ENCODE measurements around the gene UBE2B.
A peak's percentile ranks its signal among the peaks of the same experiment; 100 is the strongest.
"Not testable (repeated sequence)": the region's sequence is repeated elsewhere in the genome, so short reads cannot be mapped to it uniquely, and the experiment has no call there.

Gene UBE2B

GRCh38 chr5:134371834-134372340 lies 518 bp downstream of the UBE2B start:
- Histone ChIP-seq H3K27me3 (ENCODE audit: control insufficient read depth, insufficient read depth, low read length) (no peaks in the 10 kb centered on the region), H3K36me3 (ENCODE audit: insufficient read depth, low read length) (peaks cover 18% of the 10 kb centered on the region), H3K4me3 (ENCODE audit: low read length) (peak overlapping the region; percentile 98), H3K4me1 (ENCODE audit: control insufficient read depth, insufficient read depth, low read length) (peaks cover 13% of the 10 kb centered on the region), H3K9ac (ENCODE audit: low read depth, low read length) (peak overlapping the region; percentile 99), H3K4me2 (ENCODE audit: low read length) (peak overlapping the region; percentile 89), H3K9me3 (replicated peaks; ENCODE audit: low read length) (no peaks in the 10 kb centered on the region)

- H3K36me3 ChIP-seq (ENCODE audit: insufficient read depth, low read length) = peaks cover 34% of the 10 kb centered on the region
- peak overlapping the region; percentile 89 for H3K4me2 ChIP-seq (ENCODE audit: low read length)
- not testable (repeated sequence) for H3K9me3 ChIP-seq (replicated peaks; ENCODE audit: low read length); H3K9ac ChIP-seq (ENCODE audit: low read depth, low read length); H3K4me1 ChIP-seq (ENCODE audit: control insufficient read depth, insufficient read depth, low read length); H3K4me3 ChIP-seq (ENCODE audit: low read length); H3K27me3 ChIP-seq (ENCODE audit: control insufficient read depth, insufficient read depth, low read length)
Observed at GRCh38 chr5:134373633-134374032, 2.3 kb downstream of the UBE2B start.

- Histone ChIP-seq H3K36me3 (ENCODE audit: insufficient read depth, low read length) (peaks cover 34% of the 10 kb centered on the region), H3K4me1 (ENCODE audit: control insufficient read depth, insufficient read depth, low read length) (peaks cover 9% of the 10 kb centered on the region), H3K9ac (ENCODE audit: low read depth, low read length) (no peak overlapping the region), H3K4me3 (ENCODE audit: low read length) (no peak overlapping the region), H3K9me3 (replicated peaks; ENCODE audit: low read length) (no peaks in the 10 kb centered on the region), H3K4me2 (ENCODE audit: low read length) (peak overlapping the region; percentile 8), H3K27me3 (ENCODE audit: control insufficient read depth, insufficient read depth, low read length) (no peaks in the 10 kb centered on the region)
Observed at GRCh38 chr5:134374232-134374631, 2.9 kb downstream of the UBE2B start.

GRCh38 chr5:134380346-134380745 lies 9.0 kb downstream of the UBE2B start:
- Histone ChIP-seq H3K9ac (ENCODE audit: low read depth, low read length) (no peak overlapping the region), H3K4me1 (ENCODE audit: control insufficient read depth, insufficient read depth, low read length) (no peaks in the 10 kb centered on the region), H3K9me3 (replicated peaks; ENCODE audit: low read length) (no peaks in the 10 kb centered on the region), H3K4me2 (ENCODE audit: low read length) (no peak overlapping the region), H3K36me3 (ENCODE audit: insufficient read depth, low read length) (peaks cover 70% of the 10 kb centered on the region), H3K4me3 (ENCODE audit: low read length) (no peak overlapping the region), H3K27me3 (ENCODE audit: control insufficient read depth, insufficient read depth, low read length) (no peaks in the 10 kb centered on the region)

- peaks cover 59% of the 10 kb centered on the region for H3K36me3 ChIP-seq (ENCODE audit: insufficient read depth, low read length)
- H3K4me3 ChIP-seq (ENCODE audit: low read length); H3K4me1 ChIP-seq (ENCODE audit: control insufficient read depth, insufficient read depth, low read length); H3K4me2 ChIP-seq (ENCODE audit: low read length); H3K9ac ChIP-seq (ENCODE audit: low read depth, low read length); H3K9me3 ChIP-seq (replicated peaks; ENCODE audit: low read length); H3K27me3 ChIP-seq (ENCODE audit: control insufficient read depth, insufficient read depth, low read length): not testable (repeated sequence)
Observed at GRCh38 chr5:134382204-134382603, 10.8 kb downstream of the UBE2B start.

GRCh38 chr5:134383980-134384697 lies 12.8 kb downstream of the UBE2B start:
- Histone ChIP-seq H3K4me2 (ENCODE audit: low read length) (no peak overlapping the region), H3K9me3 (replicated peaks; ENCODE audit: low read length) (no peaks in the 10 kb centered on the region), H3K4me3 (ENCODE audit: low read length) (no peak overlapping the region), H3K4me1 (ENCODE audit: control insufficient read depth, insufficient read depth, low read length) (no peaks in the 10 kb centered on the region), H3K9ac (ENCODE audit: low read depth, low read length) (no peak overlapping the region), H3K27me3 (ENCODE audit: control insufficient read depth, insufficient read depth, low read length) (no peaks in the 10 kb centered on the region), H3K36me3 (ENCODE audit: insufficient read depth, low read length) (peaks cover 61% of the 10 kb centered on the region)

GRCh38 chr5:134387443-134387842 lies 16.1 kb downstream of the UBE2B start:
- Histone ChIP-seq H3K4me3 (ENCODE audit: low read length) (no peak overlapping the region), H3K9me3 (replicated peaks; ENCODE audit: low read length) (no peaks in the 10 kb centered on the region), H3K4me1 (ENCODE audit: control insufficient read depth, insufficient read depth, low read length) (peaks cover 3% of the 10 kb centered on the region), H3K9ac (ENCODE audit: low read depth, low read length) (no peak overlapping the region), H3K4me2 (ENCODE audit: low read length) (no peak overlapping the region), H3K36me3 (ENCODE audit: insufficient read depth, low read length) (peaks cover 64% of the 10 kb centered on the region), H3K27me3 (ENCODE audit: control insufficient read depth, insufficient read depth, low read length) (no peaks in the 10 kb centered on the region)

GRCh38 chr5:134392301-134392700 lies 20.9 kb downstream of the UBE2B start:
- Histone ChIP-seq H3K36me3 (ENCODE audit: insufficient read depth, low read length) (peaks cover 82% of the 10 kb centered on the region), H3K4me1 (ENCODE audit: control insufficient read depth, insufficient read depth, low read length) (peaks cover 6% of the 10 kb centered on the region), H3K9ac (ENCODE audit: low read depth, low read length) (no peak overlapping the region), H3K9me3 (replicated peaks; ENCODE audit: low read length) (no peaks in the 10 kb centered on the region), H3K27me3 (ENCODE audit: control insufficient read depth, insufficient read depth, low read length) (no peaks in the 10 kb centered on the region), H3K4me2 (ENCODE audit: low read length) (no peak overlapping the region), H3K4me3 (ENCODE audit: low read length) (no peak overlapping the region)

- no peaks in the 10 kb centered on the region for H3K9me3 ChIP-seq (replicated peaks; ENCODE audit: low read length)
- H3K9ac ChIP-seq (ENCODE audit: low read depth, low read length) = no peak overlapping the region
- H3K4me3 ChIP-seq (ENCODE audit: low read length) = no peak overlapping the region
- no peaks in the 10 kb centered on the region for H3K27me3 ChIP-seq (ENCODE audit: control insufficient read depth, insufficient read depth, low read length)
- peaks cover 6% of the 10 kb centered on the region for H3K4me1 ChIP-seq (ENCODE audit: control insufficient read depth, insufficient read depth, low read length)
- peaks cover 80% of the 10 kb centered on the region for H3K36me3 ChIP-seq (ENCODE audit: insufficient read depth, low read length)
- H3K4me2 ChIP-seq (ENCODE audit: low read length) = no peak overlapping the region
Observed at GRCh38 chr5:134394932-134395331, 23.6 kb downstream of the UBE2B start.

- H3K4me3 ChIP-seq (ENCODE audit: low read length) = no peak overlapping the region
- no peaks in the 10 kb centered on the region for H3K9me3 ChIP-seq (replicated peaks; ENCODE audit: low read length)
- no peak overlapping the region for H3K4me2 ChIP-seq (ENCODE audit: low read length)
- H3K36me3 ChIP-seq (ENCODE audit: insufficient read depth, low read length) = peaks cover 67% of the 10 kb centered on the region
- H3K27me3 ChIP-seq (ENCODE audit: control insufficient read depth, insufficient read depth, low read length) = no peaks in the 10 kb centered on the region
- H3K9ac ChIP-seq (ENCODE audit: low read depth, low read length) = no peak overlapping the region
- H3K4me1 ChIP-seq (ENCODE audit: control insufficient read depth, insufficient read depth, low read length) = peaks cover 6% of the 10 kb centered on the region
Observed at GRCh38 chr5:134396274-134396673, 24.9 kb downstream of the UBE2B start.

- Histone ChIP-seq H3K4me2 (ENCODE audit: low read length) (no peak overlapping the region), H3K4me3 (ENCODE audit: low read length) (no peak overlapping the region), H3K4me1 (ENCODE audit: control insufficient read depth, insufficient read depth, low read length) (peaks cover 3% of the 10 kb centered on the region), H3K9ac (ENCODE audit: low read depth, low read length) (no peak overlapping the region), H3K9me3 (replicated peaks; ENCODE audit: low read length) (no peaks in the 10 kb centered on the region), H3K27me3 (ENCODE audit: control insufficient read depth, insufficient read depth, low read length) (no peaks in the 10 kb centered on the region), H3K36me3 (ENCODE audit: insufficient read depth, low read length) (peaks cover 63% of the 10 kb centered on the region)
Observed at GRCh38 chr5:134397196-134397595, 25.8 kb downstream of the UBE2B start.

- Histone ChIP-seq H3K36me3 (ENCODE audit: insufficient read depth, low read length) (peaks cover 50% of the 10 kb centered on the region), H3K4me1 (ENCODE audit: control insufficient read depth, insufficient read depth, low read length) (no peaks in the 10 kb centered on the region), H3K4me2 (ENCODE audit: low read length) (no peak overlapping the region), H3K27me3 (ENCODE audit: control insufficient read depth, insufficient read depth, low read length) (no peaks in the 10 kb centered on the region), H3K4me3 (ENCODE audit: low read length) (no peak overlapping the region), H3K9ac (ENCODE audit: low read depth, low read length) (no peak overlapping the region), H3K9me3 (replicated peaks; ENCODE audit: low read length) (no peaks in the 10 kb centered on the region)
Observed at GRCh38 chr5:134398609-134399155, 27.3 kb downstream of the UBE2B start.
